ENCODE measurements around the gene MTERF2. TPM values are rescaled to one million over a fixed set of nuclear protein-coding genes. Genes with fewer than 3 reads are reported as not detected.
"Not testable (repeated sequence)": the region's sequence is repeated elsewhere in the genome, so short reads cannot be mapped to it uniquely, and the experiment has no call there.

Gene MTERF2
- total RNA-seq, 1 experiment from 2014 or later, result 11.9 TPM

GRCh38 chr12:107012736-107013425, 25.9 kb upstream of the MTERF2 start:
- Histone ChIP-seq H3K4me3 (no peak overlapping the region), H3K36me3 (peaks cover 41% of the 10 kb centered on the region), H3K4me1 (replicated peaks) (no peaks in the 10 kb centered on the region), H3K9me3 (replicated peaks) (peaks cover 3% of the 10 kb centered on the region; the same call in 1 of the 2 replicates), H3K27me3 (replicated peaks) (no peaks in the 10 kb centered on the region), H3K27ac (no peak overlapping the region)
- peak; percentile 70 to 76 for DNase-seq (ENCODE audit: low read depth in 1 of 2, low spot score in 2 of 2)

GRCh38 chr12:107011519-107011918, 24.6 kb upstream of the MTERF2 start:
- peaks cover 3% of the 10 kb centered on the region; the same call in 1 of the 2 replicates for H3K9me3 ChIP-seq (replicated peaks)
- no peaks in the 10 kb centered on the region for H3K27me3 ChIP-seq (replicated peaks)
- H3K4me1 ChIP-seq (replicated peaks), result no peaks in the 10 kb centered on the region
- peaks cover 41% of the 10 kb centered on the region for H3K36me3 ChIP-seq
- no peak overlapping the region for H3K27ac ChIP-seq
- no peak overlapping the region for H3K4me3 ChIP-seq
- peak; percentile 74 to 76 for DNase-seq (ENCODE audit: low read depth in 1 of 2, low spot score in 2 of 2)

GRCh38 chr12:107007411-107007810, 20.5 kb upstream of the MTERF2 start:
- Histone ChIP-seq H3K27ac (no peak overlapping the region), H3K4me1 (replicated peaks) (no peaks in the 10 kb centered on the region), H3K9me3 (replicated peaks) (peaks cover 3% of the 10 kb centered on the region; the same call in 1 of the 2 replicates), H3K4me3 (no peak overlapping the region), H3K36me3 (peaks cover 26% of the 10 kb centered on the region), H3K27me3 (replicated peaks) (no peaks in the 10 kb centered on the region)
- DNase-seq (ENCODE audit: low read depth in 1 of 2, low spot score in 2 of 2), result no peak

- not testable (repeated sequence) for DNase-seq (ENCODE audit: low read depth in 1 of 2, low spot score in 2 of 2); H3K4me1 ChIP-seq (replicated peaks); H3K27me3 ChIP-seq (replicated peaks); H3K4me3 ChIP-seq; H3K9me3 ChIP-seq (replicated peaks); H3K27ac ChIP-seq
- peaks cover 24% of the 10 kb centered on the region for H3K36me3 ChIP-seq
Measured at GRCh38 chr12:107002665-107003064, 15.7 kb upstream of the MTERF2 start.

GRCh38 chr12:106999446-106999845, 12.5 kb upstream of the MTERF2 start:
- H3K27ac ChIP-seq, result no peak overlapping the region
- no peaks in the 10 kb centered on the region for H3K27me3 ChIP-seq (replicated peaks)
- peaks cover 46% of the 10 kb centered on the region for H3K36me3 ChIP-seq
- no peaks in the 10 kb centered on the region for H3K9me3 ChIP-seq (replicated peaks)
- peaks cover 14% of the 10 kb centered on the region for H3K4me1 ChIP-seq (replicated peaks)
- no peak for DNase-seq (ENCODE audit: low read depth in 1 of 2, low spot score in 2 of 2)
- no peak overlapping the region for H3K4me3 ChIP-seq

GRCh38 chr12:106997916-106998315, 11.0 kb upstream of the MTERF2 start:
- no peaks in the 10 kb centered on the region for H3K9me3 ChIP-seq (replicated peaks)
- DNase-seq (ENCODE audit: low read depth in 1 of 2, low spot score in 2 of 2), result no peak
- H3K36me3 ChIP-seq, result peaks cover 45% of the 10 kb centered on the region
- no peak overlapping the region for H3K27ac ChIP-seq
- H3K4me3 ChIP-seq, result no peak overlapping the region
- H3K4me1 ChIP-seq (replicated peaks), result peaks cover 26% of the 10 kb centered on the region
- no peaks in the 10 kb centered on the region for H3K27me3 ChIP-seq (replicated peaks)

GRCh38 chr12:106996102-106996501, 9.2 kb upstream of the MTERF2 start:
- not testable (repeated sequence) for H3K4me3 ChIP-seq; DNase-seq (ENCODE audit: low read depth in 1 of 2, low spot score in 2 of 2); H3K27ac ChIP-seq; H3K27me3 ChIP-seq (replicated peaks); H3K9me3 ChIP-seq (replicated peaks)
- peaks cover 46% of the 10 kb centered on the region for H3K36me3 ChIP-seq
- H3K4me1 ChIP-seq (replicated peaks), result peaks cover 26% of the 10 kb centered on the region

- H3K4me1 ChIP-seq (replicated peaks), result peaks cover 29% of the 10 kb centered on the region
- no peaks in the 10 kb centered on the region for H3K27me3 ChIP-seq (replicated peaks)
- no peak overlapping the region for H3K4me3 ChIP-seq
- H3K27ac ChIP-seq, result peak overlapping the region; percentile 82
- H3K36me3 ChIP-seq, result peaks cover 39% of the 10 kb centered on the region
- H3K9me3 ChIP-seq (replicated peaks), result no peaks in the 10 kb centered on the region
- DNase-seq (ENCODE audit: low read depth in 1 of 2, low spot score in 2 of 2), result peak; percentile 50 to 62
Measured at GRCh38 chr12:106994579-106995220, 7.8 kb upstream of the MTERF2 start.

GRCh38 chr12:106987846-106988245, 900 bp upstream of the MTERF2 start:
- Histone ChIP-seq H3K36me3 (peaks cover 35% of the 10 kb centered on the region), H3K27ac (no peak overlapping the region), H3K4me1 (replicated peaks) (peaks cover 32% of the 10 kb centered on the region), H3K4me3 (no peak overlapping the region), H3K9me3 (replicated peaks) (no peaks in the 10 kb centered on the region), H3K27me3 (replicated peaks) (no peaks in the 10 kb centered on the region)
- DNase-seq (ENCODE audit: low read depth in 1 of 2, low spot score in 2 of 2), result no peak

GRCh38 chr12:106986135-106986534, 811 bp downstream of the MTERF2 start:
- Histone ChIP-seq H3K4me1 (replicated peaks) (peaks cover 32% of the 10 kb centered on the region), H3K9me3 (replicated peaks) (no peaks in the 10 kb centered on the region), H3K27me3 (replicated peaks) (no peaks in the 10 kb centered on the region), H3K36me3 (peaks cover 30% of the 10 kb centered on the region), H3K4me3 (peak overlapping the region; percentile 79), H3K27ac (0 out of 2 replicates have a peak overlapping the region, but pooled peaks have one; percentile 63)
- DNase-seq (ENCODE audit: low read depth in 1 of 2, low spot score in 2 of 2), result no peak

GRCh38 chr12:106985479-106985878, 1.5 kb downstream of the MTERF2 start:
- no peak for DNase-seq (ENCODE audit: low read depth in 1 of 2, low spot score in 2 of 2)
- H3K4me1 ChIP-seq (replicated peaks), result peaks cover 32% of the 10 kb centered on the region
- no peak overlapping the region for H3K27ac ChIP-seq
- H3K9me3 ChIP-seq (replicated peaks), result no peaks in the 10 kb centered on the region
- no peak overlapping the region for H3K4me3 ChIP-seq
- peaks cover 32% of the 10 kb centered on the region for H3K36me3 ChIP-seq
- H3K27me3 ChIP-seq (replicated peaks), result no peaks in the 10 kb centered on the region

GRCh38 chr12:106984588-106985137, 2.3 kb downstream of the MTERF2 start:
- DNase-seq (ENCODE audit: low read depth in 1 of 2, low spot score in 2 of 2), result no peak
- Histone ChIP-seq H3K4me3 (no peak overlapping the region), H3K27me3 (replicated peaks) (no peaks in the 10 kb centered on the region), H3K9me3 (replicated peaks) (no peaks in the 10 kb centered on the region), H3K4me1 (replicated peaks) (peaks cover 29% of the 10 kb centered on the region), H3K27ac (no peak overlapping the region), H3K36me3 (peaks cover 38% of the 10 kb centered on the region)

- no peak overlapping the region for H3K4me3 ChIP-seq
- H3K36me3 ChIP-seq, result peaks cover 46% of the 10 kb centered on the region
- no peaks in the 10 kb centered on the region for H3K27me3 ChIP-seq (replicated peaks)
- no peak overlapping the region for H3K27ac ChIP-seq
- H3K4me1 ChIP-seq (replicated peaks), result peaks cover 32% of the 10 kb centered on the region
- DNase-seq (ENCODE audit: low read depth in 1 of 2, low spot score in 2 of 2), result no peak
- no peaks in the 10 kb centered on the region for H3K9me3 ChIP-seq (replicated peaks)
Measured at GRCh38 chr12:106982229-106982628, 4.7 kb downstream of the MTERF2 start.

GRCh38 chr12:106981788-106982187, 5.2 kb downstream of the MTERF2 start:
- H3K4me1 ChIP-seq (replicated peaks), result peaks cover 34% of the 10 kb centered on the region
- H3K36me3 ChIP-seq, result peaks cover 44% of the 10 kb centered on the region
- H3K27me3 ChIP-seq (replicated peaks), result no peaks in the 10 kb centered on the region
- H3K27ac ChIP-seq, result no peak overlapping the region
- no peak overlapping the region for H3K4me3 ChIP-seq
- DNase-seq (ENCODE audit: low read depth in 1 of 2, low spot score in 2 of 2), result no peak
- no peaks in the 10 kb centered on the region for H3K9me3 ChIP-seq (replicated peaks)

Measured in SJSA1 (cell line).